GM19372 (cell line): ENCODE results near the gene NUFIP1.
"Not testable (repeated sequence)": the region's sequence is repeated elsewhere in the genome, so short reads cannot be mapped to it uniquely, and the experiment has no call there.

Experiments
- ATAC-seq: cut with Tn5 transposase; IDR thresholded peaks from one replicate; pipeline ENCODE4 v1.9.1; 2021; ENCODE audit warnings: mild to moderate bottlenecking, low read depth, moderate library complexity; ENCODE audit not compliant: unreplicated experiment

NUFIP1 gene

GRCh38 chr13:44921931-44922758 lies 67.1 kb downstream of the NUFIP1 start:
- no peak for ATAC-seq

DNA sequence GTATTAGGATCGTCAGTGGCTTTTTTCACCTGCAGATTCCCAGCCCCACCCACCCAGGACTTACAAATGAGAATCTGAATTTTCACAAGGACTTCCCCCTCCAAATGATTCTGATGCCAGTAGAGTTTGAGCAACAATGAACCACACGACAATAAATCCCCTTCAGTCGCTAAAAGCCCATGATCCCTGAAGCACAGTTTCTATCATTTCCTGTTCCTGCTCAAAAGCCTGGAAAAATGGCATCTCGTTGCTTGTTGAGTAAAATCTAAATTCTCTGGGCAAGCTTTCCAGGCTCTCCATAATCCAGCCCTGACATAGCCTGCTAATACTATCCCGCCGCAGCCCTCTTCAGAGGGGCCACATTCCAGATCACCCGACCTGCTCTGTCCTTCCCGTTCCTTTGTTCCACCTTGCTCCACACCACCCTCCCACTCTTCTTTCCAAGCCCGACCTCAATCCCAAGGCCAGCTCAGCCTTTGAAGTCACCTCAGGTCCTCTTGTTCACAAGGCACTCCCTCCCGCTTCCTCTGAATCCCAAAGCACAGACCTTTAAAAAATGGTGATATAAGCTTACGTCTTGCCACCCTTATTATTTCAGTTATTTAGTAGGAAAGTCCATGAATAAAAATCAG lies 67.9 kb downstream of the NUFIP1 start:
- no peak for ATAC-seq

- ATAC-seq = no peak
These were observed 69.3 kb downstream of the NUFIP1 start for GRCh38 chr13:44920013-44920412.

GRCh38 chr13:44919104-44919804 lies 70.0 kb downstream of the NUFIP1 start:
- ATAC-seq = no peak

- ATAC-seq = peak; percentile 80
These were observed 70.8 kb downstream of the NUFIP1 start for GRCh38 chr13:44918326-44919103.

DNA sequence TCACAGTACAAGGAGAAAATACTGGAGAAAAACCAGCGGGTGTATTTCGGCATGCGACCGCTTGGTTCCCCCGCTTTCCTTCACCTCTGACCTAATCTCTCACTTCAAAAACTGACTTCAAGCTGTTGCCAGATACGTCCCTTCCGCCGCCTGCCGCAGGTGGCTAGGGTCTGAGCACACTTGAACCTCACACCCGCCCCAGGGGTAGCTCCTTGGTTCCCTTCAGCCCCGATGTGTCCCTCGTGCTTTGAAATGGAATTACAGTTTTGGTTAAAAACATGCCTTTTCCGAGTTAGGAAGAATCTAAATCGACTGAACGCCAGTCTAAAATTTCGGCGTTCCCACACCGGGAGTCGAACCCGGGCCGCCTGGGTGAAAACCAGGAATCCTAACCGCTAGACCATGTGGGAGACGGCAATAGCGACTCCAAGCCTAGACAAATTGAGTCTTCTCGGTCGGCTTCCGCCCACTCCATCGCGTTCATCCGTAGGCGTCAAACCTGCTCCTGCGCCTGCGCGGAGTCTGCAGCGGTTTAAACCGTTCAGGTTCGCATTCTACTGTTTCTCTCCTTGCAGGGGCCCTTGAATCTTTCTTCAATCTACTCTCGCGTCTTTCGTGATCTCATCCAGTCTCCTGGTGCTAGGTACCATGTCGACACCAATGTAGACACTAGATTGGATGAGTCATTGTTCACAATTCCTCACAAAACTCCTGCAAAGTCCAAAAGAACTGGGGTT lies 71.5 kb downstream of the NUFIP1 start:
- peak; percentile 81 for ATAC-seq

DNA sequence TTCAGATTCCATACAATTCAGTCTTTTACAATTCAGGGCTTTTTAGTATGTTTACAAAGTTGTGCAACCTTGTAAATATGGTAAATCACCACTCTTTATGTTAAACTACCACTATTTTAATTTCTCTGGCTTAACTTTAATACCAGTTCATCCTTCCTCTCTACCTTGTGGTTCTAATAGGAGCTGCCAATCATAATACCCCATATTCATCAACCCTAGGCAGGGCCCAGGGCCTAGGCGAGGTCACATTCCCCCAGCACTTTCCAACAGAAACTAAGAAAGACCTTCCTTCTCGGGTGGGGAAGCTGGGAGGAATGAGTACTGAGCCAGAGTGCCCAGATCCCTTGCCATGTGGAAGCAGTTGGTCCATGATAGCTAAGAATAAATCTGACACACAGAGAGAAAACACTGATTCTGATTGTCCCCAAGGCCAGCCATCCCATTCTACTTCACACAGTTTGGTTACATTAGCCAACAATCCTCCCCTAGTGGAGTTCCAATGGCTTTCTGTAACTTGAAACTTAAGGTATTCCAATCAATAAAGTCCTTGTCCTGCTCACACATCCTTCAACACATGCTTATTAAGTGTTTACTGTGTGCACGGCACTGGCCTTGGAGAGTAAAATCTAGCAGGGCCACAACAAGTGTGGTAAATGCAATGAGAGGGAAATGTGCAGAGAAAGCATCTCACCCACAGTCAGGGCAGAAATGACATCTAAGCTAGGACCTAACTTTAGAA lies 76.8 kb downstream of the NUFIP1 start:
- ATAC-seq = no peak

- ATAC-seq = no peak
These were observed 80.6 kb downstream of the NUFIP1 start for GRCh38 chr13:44908712-44909111.

DNA sequence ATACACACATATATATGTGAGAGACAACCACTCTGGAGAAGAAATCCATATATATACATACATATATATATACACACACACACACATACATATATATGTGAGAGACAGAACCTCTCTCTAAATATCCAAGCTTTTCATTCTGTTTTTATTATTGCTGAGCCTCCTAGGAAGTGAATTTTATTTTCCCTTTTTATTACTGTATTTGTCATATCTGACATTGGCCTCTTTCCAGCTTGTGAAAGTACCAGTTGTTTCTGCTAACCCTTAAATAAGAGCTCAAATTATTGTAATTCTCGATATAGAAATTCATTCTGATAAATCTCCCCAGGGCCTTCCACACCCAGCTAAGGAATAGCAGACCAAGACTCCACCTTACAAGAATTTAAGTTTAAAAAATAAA lies 81.0 kb downstream of the NUFIP1 start:
- ATAC-seq = no peak

- ATAC-seq = no peak
These were observed 82.6 kb downstream of the NUFIP1 start for GRCh38 chr13:44906713-44907112.

GRCh38 chr13:44906230-44906629 lies 83.0 kb downstream of the NUFIP1 start:
- ATAC-seq = no peak

DNA sequence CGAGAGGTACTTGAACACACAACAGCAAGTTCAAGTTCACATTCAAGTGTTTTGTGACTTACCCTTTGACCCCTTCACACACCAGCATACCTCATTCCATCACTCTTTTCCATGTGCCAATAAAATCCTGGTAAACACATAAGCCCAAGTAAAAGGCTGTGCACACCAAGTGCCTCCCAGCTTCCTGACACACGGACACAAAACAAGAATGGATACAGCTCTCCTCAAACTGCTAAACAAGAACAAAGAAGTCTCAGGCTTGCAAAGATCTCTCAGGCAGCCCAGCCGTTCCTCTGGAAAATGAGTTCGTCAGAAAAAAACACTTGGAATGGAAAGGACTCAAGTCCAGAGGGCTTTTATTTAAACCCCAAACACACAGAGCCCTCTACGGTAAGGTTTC lies 83.7 kb downstream of the NUFIP1 start:
- ATAC-seq = no peak

DNA sequence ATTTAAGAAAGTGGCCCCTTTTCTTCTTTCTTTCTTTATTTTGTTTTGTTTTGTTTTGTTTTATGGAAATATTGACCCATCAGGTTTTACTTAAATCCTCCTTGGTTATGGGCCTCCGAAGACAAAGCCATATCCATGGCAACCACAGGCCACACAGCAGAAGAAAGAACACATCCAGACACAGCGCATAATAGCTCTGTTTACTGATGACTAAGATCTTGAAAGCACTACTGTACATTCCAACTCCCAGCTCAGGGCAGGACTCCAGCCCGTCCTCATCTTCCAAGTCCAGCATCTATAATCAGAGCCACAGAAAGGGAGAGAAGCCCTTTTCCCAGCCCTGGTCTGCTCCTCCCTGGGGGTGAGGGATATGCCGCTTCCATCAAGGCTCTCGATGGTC lies 84.3 kb downstream of the NUFIP1 start:
- ATAC-seq = no peak

- ATAC-seq = no peak
These were observed 85.7 kb downstream of the NUFIP1 start for GRCh38 chr13:44903574-44903985.

DNA sequence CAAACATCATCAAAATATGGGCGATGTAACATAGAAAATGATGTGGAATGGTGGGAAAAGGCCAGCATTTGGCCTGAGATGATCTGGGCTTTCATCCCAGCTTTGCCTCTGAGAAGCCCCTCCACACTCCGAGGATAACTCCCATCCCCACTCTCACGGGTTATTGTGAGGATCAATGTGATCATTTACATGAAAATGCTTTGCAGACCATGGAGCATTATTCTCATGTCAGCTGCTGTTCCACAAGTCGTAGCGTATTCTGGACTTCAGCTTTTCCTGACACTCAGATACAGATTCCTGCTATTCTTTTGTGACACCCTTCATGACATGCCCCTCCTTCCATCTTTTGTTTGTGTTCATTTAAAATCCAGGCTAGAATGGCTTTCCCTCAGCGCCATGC lies 86.5 kb downstream of the NUFIP1 start:
- ATAC-seq = no peak

DNA sequence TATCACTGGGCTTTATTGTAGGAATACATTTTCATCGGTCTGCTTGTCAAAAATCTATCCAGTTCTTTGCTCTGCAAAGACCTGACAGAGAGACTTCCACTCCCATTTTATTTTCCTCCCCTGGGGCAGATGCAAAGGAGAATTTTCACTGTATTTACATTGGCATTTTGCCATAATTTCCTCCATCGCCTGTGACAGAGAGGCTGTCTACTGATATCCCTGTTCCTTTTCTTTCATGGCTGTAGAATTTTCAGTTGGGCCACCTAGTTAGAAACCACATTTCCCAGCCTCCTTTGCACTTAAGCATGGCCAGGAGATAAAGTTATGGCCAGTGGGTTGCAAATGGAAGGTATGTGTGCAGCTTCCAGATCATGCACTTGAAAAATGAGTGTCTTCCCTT lies 89.3 kb downstream of the NUFIP1 start:
- no peak for ATAC-seq

DNA sequence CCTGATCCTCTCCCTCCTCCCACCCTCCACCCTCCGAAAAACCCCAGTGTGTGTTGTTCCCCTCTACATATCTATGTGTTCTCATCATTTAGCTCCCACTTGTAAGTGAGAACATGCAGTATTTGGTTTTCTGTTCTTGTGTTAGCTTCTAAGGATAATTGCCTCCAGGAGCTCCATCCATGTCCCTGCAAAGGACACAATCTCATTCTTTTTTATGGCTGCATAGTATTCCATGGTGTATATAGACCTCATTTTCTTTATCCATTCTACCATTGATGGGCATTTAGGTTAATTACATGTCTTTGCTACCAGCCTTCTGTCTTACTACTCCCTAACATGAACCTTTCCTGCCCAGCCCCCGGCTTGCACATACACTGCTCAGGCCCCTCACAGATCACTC lies 91.0 kb downstream of the NUFIP1 start:
- ATAC-seq = not testable (repeated sequence)

DNA sequence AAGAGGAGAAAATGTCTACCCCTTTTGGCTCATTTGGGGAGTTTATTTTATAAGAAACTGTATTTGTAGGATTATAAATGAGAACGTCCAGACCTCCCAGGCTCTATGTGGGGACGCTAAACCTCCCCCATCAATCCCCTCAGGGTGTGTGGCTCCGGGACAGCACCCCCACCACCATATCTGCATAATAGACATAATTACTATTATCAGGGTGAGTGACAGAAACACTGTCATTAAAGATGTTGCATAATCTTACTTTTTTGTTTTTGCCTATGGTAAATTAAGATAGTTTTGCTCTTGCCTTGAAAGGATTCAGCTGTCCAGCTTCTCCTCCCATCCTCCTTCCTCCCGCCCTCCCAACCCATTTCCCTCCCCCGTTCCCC lies 93.3 kb downstream of the NUFIP1 start:
- ATAC-seq = no peak

DNA sequence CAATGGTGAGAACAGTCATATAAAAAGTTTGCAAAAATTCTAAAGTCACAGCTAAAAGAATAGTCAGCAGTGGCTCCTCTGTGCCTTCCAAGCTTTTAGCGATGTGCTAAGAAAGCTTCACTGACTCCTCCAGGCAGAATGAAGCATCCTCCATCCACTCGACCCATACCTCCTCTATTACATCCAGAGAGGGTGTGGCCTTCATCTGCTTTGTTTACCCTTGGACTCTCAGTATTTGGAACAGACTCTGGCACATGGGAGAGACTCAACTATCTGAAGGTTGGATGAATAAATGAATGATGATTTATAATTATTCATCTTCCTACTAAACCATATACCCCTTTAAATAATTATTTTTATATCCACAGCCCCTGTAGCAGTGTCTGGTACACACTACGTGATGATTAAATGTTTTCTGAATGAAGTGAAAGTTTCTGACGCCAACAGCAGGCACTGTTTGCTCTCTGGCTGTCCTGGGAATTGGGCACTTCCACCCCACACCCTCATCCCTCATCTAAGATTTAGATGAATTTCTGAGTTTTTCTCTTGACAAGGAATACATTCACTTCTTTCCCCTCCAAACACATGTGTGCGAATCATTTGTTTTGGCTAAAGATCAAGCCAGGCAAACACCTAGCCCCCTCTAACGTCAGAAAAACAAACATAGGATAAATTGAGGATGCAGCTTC lies 93.9 kb downstream of the NUFIP1 start:
- no peak for ATAC-seq
